Gastroesophageal sphincter (tissue), 3 donors: Measurements from ENCODE around the gene SSBP3.

ENCODE experiments used
- CTCF ChIP-seq, 4 experiments: fragments of 200-600 bp in 2 of 4; fragments of 450-650 bp in 2 of 4; sonication (generic) in 1 of 4; IDR thresholded peaks; one replicate each; pipeline ENCODE4 v1.5.1; 2017 to 2019; ENCODE audit warnings: antibody characterized with exemption in 4 of 4, mild to moderate bottlenecking in 2 of 4, moderate library complexity in 2 of 4
- EP300 ChIP-seq: sonication (generic); formaldehyde crosslinking; IDR thresholded peaks from one replicate; pipeline ENCODE4 v1.6.1; 2017; ENCODE audit warnings: antibody characterized with exemption, mild to moderate bottlenecking
- POLR2A ChIP-seq, 2 donors: fragments of 450-650 bp; IDR thresholded peaks; one replicate each; pipeline ENCODE4 v1.6.1; 2017; ENCODE audit warnings: antibody characterized with exemption in 2 of 2, mild to moderate bottlenecking in 2 of 2, moderate library complexity in 1 of 2

GRCh38 chr1:54249819-54250435 is 156.3 kb downstream of the SSBP3 start:
- TF ChIP-seq CTCF (IDR thresholded peaks at IDR 0.05) (no peak), POLR2A (IDR thresholded peaks at IDR 0.05) (no peak), EP300 (no peak)
